HepG2 (cell line): ENCODE measurements around the gene RASA3.

Experiments used
- FOXA1 ChIP-seq, 2 experiments: fragments of 450-650 bp in 1 of 2; sonication (generic) in 1 of 2; formaldehyde crosslinking in 1 of 2; IDR thresholded peaks; 2 replicates each; pipeline versions ENCODE4 v1.4.0 to v1.6.1; 2016 to 2020; ENCODE audit warnings: missing genetic modification reagents in 1 of 2
- FOXK1 ChIP-seq: sonication (generic); formaldehyde crosslinking; IDR thresholded peaks from 2 replicates; pipeline ENCODE4 v1.4.0; 2020; ENCODE audit warnings: low read depth, missing genetic modification reagents, borderline replicate concordance
- TF ChIP-seq, protein P1 (sequence below): sonication (generic); formaldehyde crosslinking; IDR thresholded peaks from 2 replicates; pipeline ENCODE4 v1.4.0; 2020; ENCODE audit warnings: missing genetic modification reagents, borderline replicate concordance

GRCh38 chr13:113931841-113932459 lies 200.5 kb downstream of the RASA3 start:
- no peak for TF ChIP-seq FOXA1 (IDR thresholded peaks at IDR 0.05)
- no peak for TF ChIP-seq FOXA1 (CRISPR knock-in tag; IDR thresholded peaks at IDR 0.05)
- TF ChIP-seq FOXK1: no peak
- TF ChIP-seq, protein P1, sequence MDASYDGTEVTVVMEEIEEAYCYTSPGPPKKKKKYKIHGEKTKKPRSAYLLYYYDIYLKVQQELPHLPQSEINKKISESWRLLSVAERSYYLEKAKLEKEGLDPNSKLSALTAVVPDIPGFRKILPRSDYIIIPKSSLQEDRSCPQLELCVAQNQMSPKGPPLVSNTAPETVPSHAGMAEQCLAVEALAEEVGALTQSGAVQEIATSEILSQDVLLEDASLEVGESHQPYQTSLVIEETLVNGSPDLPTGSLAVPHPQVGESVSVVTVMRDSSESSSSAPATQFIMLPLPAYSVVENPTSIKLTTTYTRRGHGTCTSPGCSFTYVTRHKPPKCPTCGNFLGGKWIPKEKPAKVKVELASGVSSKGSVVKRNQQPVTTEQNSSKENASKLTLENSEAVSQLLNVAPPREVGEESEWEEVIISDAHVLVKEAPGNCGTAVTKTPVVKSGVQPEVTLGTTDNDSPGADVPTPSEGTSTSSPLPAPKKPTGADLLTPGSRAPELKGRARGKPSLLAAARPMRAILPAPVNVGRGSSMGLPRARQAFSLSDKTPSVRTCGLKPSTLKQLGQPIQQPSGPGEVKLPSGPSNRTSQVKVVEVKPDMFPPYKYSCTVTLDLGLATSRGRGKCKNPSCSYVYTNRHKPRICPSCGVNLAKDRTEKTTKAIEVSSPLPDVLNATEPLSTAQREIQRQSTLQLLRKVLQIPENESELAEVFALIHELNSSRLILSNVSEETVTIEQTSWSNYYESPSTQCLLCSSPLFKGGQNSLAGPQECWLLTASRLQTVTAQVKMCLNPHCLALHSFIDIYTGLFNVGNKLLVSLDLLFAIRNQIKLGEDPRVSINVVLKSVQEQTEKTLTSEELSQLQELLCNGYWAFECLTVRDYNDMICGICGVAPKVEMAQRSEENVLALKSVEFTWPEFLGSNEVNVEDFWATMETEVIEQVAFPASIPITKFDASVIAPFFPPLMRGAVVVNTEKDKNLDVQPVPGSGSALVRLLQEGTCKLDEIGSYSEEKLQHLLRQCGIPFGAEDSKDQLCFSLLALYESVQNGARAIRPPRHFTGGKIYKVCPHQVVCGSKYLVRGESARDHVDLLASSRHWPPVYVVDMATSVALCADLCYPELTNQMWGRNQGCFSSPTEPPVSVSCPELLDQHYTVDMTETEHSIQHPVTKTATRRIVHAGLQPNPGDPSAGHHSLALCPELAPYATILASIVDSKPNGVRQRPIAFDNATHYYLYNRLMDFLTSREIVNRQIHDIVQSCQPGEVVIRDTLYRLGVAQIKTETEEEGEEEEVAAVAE (CRISPR knock-in tag): no peak
